ENCODE measurements around the gene MMP21.

DNA sequence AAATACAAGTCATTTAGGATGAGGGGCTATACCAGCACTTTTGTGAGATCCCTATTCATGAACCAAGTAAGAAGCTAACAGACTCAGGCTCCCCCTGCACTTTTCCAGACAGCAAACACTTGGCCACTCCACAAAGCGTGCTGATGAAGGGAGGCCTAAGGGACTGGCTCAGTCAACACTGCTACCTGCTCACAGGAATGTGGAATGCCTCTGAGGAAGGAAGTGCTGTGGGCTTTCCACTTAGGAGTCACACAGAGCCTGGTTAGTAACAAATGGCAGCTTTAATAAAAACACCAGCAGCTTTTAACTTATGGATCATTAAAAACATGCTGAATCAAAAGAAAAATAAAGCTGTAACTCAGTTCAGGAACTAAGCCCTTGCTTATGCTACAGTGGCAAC, 32.4 kb upstream of the MMP21 start:
- TF ChIP-seq CTCF (conservative IDR thresholded peaks at IDR 0.05 in 1 of 2, IDR thresholded peaks at IDR 0.05 in 1 of 2; ENCODE audit: low read depth in 1 of 2, low read length in 2 of 2) (no peak), EZH2 (IDR thresholded peaks at IDR 0.05; ENCODE audit: low read length, missing control alignments) (no peak)
